ENCODE data around the gene TYW3.
A peak's percentile ranks its signal among the peaks of the same experiment; 100 is the strongest.

Gene TYW3

GRCh38 chr1:74728736-74729135 lies 4.2 kb upstream of the TYW3 start:
- TF ChIP-seq ZNF8 (CRISPR knock-in tag; IDR thresholded peaks at IDR 0.05) (no peak), ESRRG (CRISPR knock-in tag; IDR thresholded peaks at IDR 0.05) (no peak), CREB5 (CRISPR knock-in tag; IDR thresholded peaks at IDR 0.05; ENCODE audit: low read depth) (no peak), ZFP30 (CRISPR knock-in tag; IDR thresholded peaks at IDR 0.05) (no peak), RARB (CRISPR knock-in tag; IDR thresholded peaks at IDR 0.05) (no peak), POU6F1 (CRISPR knock-in tag; IDR thresholded peaks at IDR 0.05; ENCODE audit: borderline replicate concordance, low read depth) (no peak), TOX (CRISPR knock-in tag; IDR thresholded peaks at IDR 0.05; ENCODE audit: borderline replicate concordance) (no peak), ARNTL (CRISPR knock-in tag; IDR thresholded peaks at IDR 0.05; ENCODE audit: borderline replicate concordance, low read depth) (no peak)
- no peak for ATAC-seq

GRCh38 chr1:74729741-74730478 lies 3.0 kb upstream of the TYW3 start:
- peak; percentile 54 for ATAC-seq

GRCh38 chr1:74731399-74732052 lies 1.4 kb upstream of the TYW3 start:
- ATAC-seq: no peak
- TF ChIP-seq ZFP30 (CRISPR knock-in tag; IDR thresholded peaks at IDR 0.05) (no peak), OSR1 (CRISPR knock-in tag; IDR thresholded peaks at IDR 0.05) (no peak), ZC3H10 (CRISPR knock-in tag; IDR thresholded peaks at IDR 0.05) (no peak), ISL1 (CRISPR knock-in tag; IDR thresholded peaks at IDR 0.05) (no peak), ESRRG (CRISPR knock-in tag; IDR thresholded peaks at IDR 0.05) (no peak), TSHZ2 (CRISPR knock-in tag; IDR thresholded peaks at IDR 0.05) (no peak), ZNF8 (CRISPR knock-in tag; IDR thresholded peaks at IDR 0.05) (no peak), BACH2 (CRISPR knock-in tag; IDR thresholded peaks at IDR 0.05; ENCODE audit: borderline replicate concordance) (no peak), SNAI2 (CRISPR knock-in tag; IDR thresholded peaks at IDR 0.05) (no peak), POU6F1 (CRISPR knock-in tag; IDR thresholded peaks at IDR 0.05; ENCODE audit: borderline replicate concordance, low read depth) (no peak), ZFP3 (CRISPR knock-in tag; IDR thresholded peaks at IDR 0.05) (no peak), CSRNP3 (CRISPR knock-in tag; IDR thresholded peaks at IDR 0.05) (no peak), CSDC2 (CRISPR knock-in tag; IDR thresholded peaks at IDR 0.05) (no peak)

More at GRCh38 chr1:74729741-74730478, 3.0 kb upstream of the TYW3 start:
- TF ChIP-seq TCF4 (CRISPR knock-in tag; IDR thresholded peaks at IDR 0.05; ENCODE audit: borderline replicate concordance) (peak; percentile 28; the same call in 1 of the 2 replicates), SNAI2 (CRISPR knock-in tag; IDR thresholded peaks at IDR 0.05) (no peak), CREB5 (CRISPR knock-in tag; IDR thresholded peaks at IDR 0.05; ENCODE audit: low read depth) (no peak), PPARA (CRISPR knock-in tag; IDR thresholded peaks at IDR 0.05; ENCODE audit: borderline replicate concordance) (no peak), ZFP30 (CRISPR knock-in tag; IDR thresholded peaks at IDR 0.05) (no peak), ZFP3 (CRISPR knock-in tag; IDR thresholded peaks at IDR 0.05) (0 out of 2 replicates have a peak, but pooled peaks have one; percentile 45), BACH2 (CRISPR knock-in tag; IDR thresholded peaks at IDR 0.05; ENCODE audit: borderline replicate concordance) (no peak), ARNTL (CRISPR knock-in tag; IDR thresholded peaks at IDR 0.05; ENCODE audit: borderline replicate concordance, low read depth) (no peak), ISL1 (CRISPR knock-in tag; IDR thresholded peaks at IDR 0.05) (peak; percentile 86), CSDC2 (CRISPR knock-in tag; IDR thresholded peaks at IDR 0.05) (no peak), ESRRG (CRISPR knock-in tag; IDR thresholded peaks at IDR 0.05) (no peak), CSRNP3 (CRISPR knock-in tag; IDR thresholded peaks at IDR 0.05) (no peak)

All from SK-N-SH treated with all-trans-retinoic acid at 6 μM for 48 hours (cell line).